PC-9 (cell line): ENCODE measurements around the gene PHLPP1. TPM values are rescaled to one million over a fixed set of nuclear protein-coding genes. Genes with fewer than 3 reads are reported as not detected.

Experiments used
- BruUV-seq: library from RNA; stranded (reverse); fragments of 400-500 nt; replicated peaks from 2 replicates; lab custom pipeline; 2021; lab: Mats Ljungman, UMichigan
- CTCF ChIA-PET: fragments of 300-600 bp; sonication (Branson Sonifier 250); formaldehyde crosslinking; loops from one replicate; lab custom pipeline; 2022; ENCODE audit warnings: antibody characterized with exemption; lab: Charles Lee
- POLR2A ChIA-PET: fragments of 300-600 bp; sonication (Branson Sonifier 250); formaldehyde crosslinking; loops from one replicate; lab custom pipeline; 2022; ENCODE audit warnings: antibody characterized with exemption; ENCODE audit not compliant: unreplicated experiment; lab: Charles Lee
- DNase-seq, 2 experiments: peaks; one replicate each; pipeline versions ENCODE4 v3.0.0 to v3.0.0-alpha.2; 2015 to 2022; ENCODE audit warnings: mixed read lengths in 1 of 2
- H2AFZ ChIP-seq: fragments of 200-600 bp; sonication (generic); 2 replicates; pipeline ENCODE4 v1.8.1; 2017; ENCODE audit warnings: antibody characterized with exemption
- H3F3A ChIP-seq: fragments of 200-600 bp; sonication (generic); 2 replicates; pipeline ENCODE4 v1.8.1; 2017; ENCODE audit warnings: antibody characterized with exemption, mild to moderate bottlenecking, low read depth; ENCODE audit not compliant: insufficient read depth
- H3K27ac ChIP-seq: fragments of 200-600 bp; sonication (generic); 2 replicates; pipeline ENCODE4 v1.6.1; 2016; ENCODE audit warnings: mixed run types
- H3K27me3 ChIP-seq: fragments of 200-600 bp; sonication (generic); 2 replicates; pipeline ENCODE4 v1.6.1; 2016; ENCODE audit warnings: low read depth, mixed run types; ENCODE audit not compliant: insufficient read depth
- H3K36me3 ChIP-seq: fragments of 200-600 bp; sonication (generic); 2 replicates; pipeline ENCODE4 v1.6.1; 2016; ENCODE audit warnings: low read depth, mixed run types
- H3K4me1 ChIP-seq: fragments of 200-600 bp; sonication (generic); replicated peaks from 2 replicates; pipeline ENCODE4 v1.6.1; 2016; ENCODE audit warnings: mixed run types; ENCODE audit not compliant: insufficient read depth
- H3K4me2 ChIP-seq: fragments of 200-600 bp; sonication (generic); 2 replicates; pipeline ENCODE4 v1.6.1; 2017; ENCODE audit warnings: mixed run types
- H3K4me3 ChIP-seq: fragments of 200-600 bp; sonication (generic); 2 replicates; pipeline ENCODE4 v1.6.1; 2016; ENCODE audit warnings: mixed run types
- H3K79me2 ChIP-seq: fragments of 200-600 bp; sonication (generic); 2 replicates; pipeline ENCODE4 v1.6.1; 2017; ENCODE audit warnings: low read depth, mixed run types
- H3K9me2 ChIP-seq: fragments of 200-600 bp; sonication (generic); 2 replicates; pipeline ENCODE4 v1.8.1; 2017; ENCODE audit warnings: mild to moderate bottlenecking; ENCODE audit not compliant: insufficient read depth
- H3K9me3 ChIP-seq: fragments of 200-600 bp; sonication (generic); 2 replicates; pipeline ENCODE4 v1.8.1; 2016; ENCODE audit warnings: low read depth; ENCODE audit not compliant: insufficient read depth
- H4K20me1 ChIP-seq: fragments of 200-600 bp; sonication (generic); 2 replicates; pipeline ENCODE4 v1.8.1; 2017; ENCODE audit not compliant: insufficient read depth
- CTCF ChIP-seq: fragments of 200-600 bp; sonication (generic); conservative IDR thresholded peaks from 2 replicates; pipeline ENCODE4 v1.6.1; 2017; ENCODE audit warnings: mixed run types, antibody characterized with exemption, mild to moderate bottlenecking, moderate library complexity
- EZH2 ChIP-seq: fragments of 200-600 bp; sonication (generic); IDR thresholded peaks from 2 replicates; pipeline ENCODE4 v1.8.0; 2017; ENCODE audit warnings: antibody characterized with exemption, low read depth
- intact Hi-C: fragments of 100-400 bp; cut with micrococcal nuclease; formaldehyde crosslinking; loops from one replicate; pipeline ENCODE4 v1.10.0; 2022; ENCODE audit not compliant: unreplicated experiment
- total RNA-seq: library from RNA; stranded (reverse); gene quantifications from 2 replicates; pipeline ENCODE4 v1.2.3, GENCODE V29; 2021

Gene PHLPP1
- total RNA-seq, 1 experiment from 2014 or later = 21.1 TPM

GRCh38 chr18:63001861-63002260 lies 286.5 kb downstream of the PHLPP1 start:
- Histone ChIP-seq H3K27me3 (no peaks in the 10 kb centered on the region), H4K20me1 (no peaks in the 10 kb centered on the region), H3K4me1 (no peaks in the 10 kb centered on the region), H3K36me3 (no peaks in the 10 kb centered on the region), H2AFZ (no peak overlapping the region), H3K27ac (no peak overlapping the region), H3K4me2 (no peak overlapping the region), H3K9me3 (no peaks in the 10 kb centered on the region), H3K4me3 (no peak overlapping the region), H3K9me2 (no peaks in the 10 kb centered on the region), H3K79me2 (no peaks in the 10 kb centered on the region), H3F3A (no peaks in the 10 kb centered on the region)
- no peak for TF ChIP-seq EZH2
- no peak for TF ChIP-seq CTCF
- CTCF ChIA-PET = no interaction called here
- POLR2A ChIA-PET = no interaction called here
- intact Hi-C loops = no loop called here
- no TSS peak for BruUV-seq
- no peak for DNase-seq

GRCh38 chr18:63002305-63002704 lies 287.0 kb downstream of the PHLPP1 start:
- H3K27ac ChIP-seq = no peak overlapping the region

GRCh38 chr18:63002803-63003445 lies 287.6 kb downstream of the PHLPP1 start:
- DNase-seq = no peak
- ChIA-PET POLR2A (interaction anchor here (0.6 kb wide), 1 partner anchor 288 kb away, joined by 7 read pairs; the partner anchor contains the start of gene PHLPP1), CTCF (no interaction called here)
- Histone ChIP-seq H3K4me3 (no peak overlapping the region), H3K79me2 (no peaks in the 10 kb centered on the region), H3K27ac (no peak overlapping the region), H3K27me3 (no peaks in the 10 kb centered on the region), H3K4me2 (no peak overlapping the region), H3K4me1 (no peaks in the 10 kb centered on the region), H2AFZ (no peak overlapping the region), H3F3A (no peaks in the 10 kb centered on the region), H3K9me3 (no peaks in the 10 kb centered on the region), H3K36me3 (no peaks in the 10 kb centered on the region), H3K9me2 (no peaks in the 10 kb centered on the region), H4K20me1 (no peaks in the 10 kb centered on the region)
- BruUV-seq = no TSS peak
- TF ChIP-seq CTCF = no peak
- no peak for TF ChIP-seq EZH2
- intact Hi-C loops = no loop called here

More at GRCh38 chr18:63002305-63002704, 287.0 kb downstream of the PHLPP1 start:
- BruUV-seq = no TSS peak
- no peak overlapping the region for H3K4me3 ChIP-seq
- no peaks in the 10 kb centered on the region for H3K27me3 ChIP-seq
- CTCF ChIA-PET = no interaction called here
- no peaks in the 10 kb centered on the region for H3F3A ChIP-seq
- no peaks in the 10 kb centered on the region for H3K79me2 ChIP-seq
- no peaks in the 10 kb centered on the region for H3K9me3 ChIP-seq
- no peak for DNase-seq
- H3K4me1 ChIP-seq = no peaks in the 10 kb centered on the region
- H3K36me3 ChIP-seq = no peaks in the 10 kb centered on the region
- no peak overlapping the region for H3K4me2 ChIP-seq
- no peak overlapping the region for H2AFZ ChIP-seq
- no peaks in the 10 kb centered on the region for H4K20me1 ChIP-seq
- no peaks in the 10 kb centered on the region for H3K9me2 ChIP-seq
- intact Hi-C loops = no loop called here
- POLR2A ChIA-PET = no interaction called here
- TF ChIP-seq EZH2 (no peak), CTCF (no peak)
